Measurements from ENCODE around the gene CUL4B. TPM values are rescaled to one million over a fixed set of nuclear protein-coding genes. Genes with fewer than 3 reads are reported as not detected.
A peak's percentile ranks its signal among the peaks of the same experiment; 100 is the strongest.

The CUL4B gene
- total and polyA plus RNA-seq, 10 donors, result 19.6 to 60.1 (median 41.0) TPM

GRCh38 chrX:120486786-120487185, 74.0 kb downstream of the CUL4B start:
- DNase-seq, result no peak
- intact Hi-C loops (cut with DNase I; ENCODE audit: low total_unique reads), result no loop called here
- H3K4me3 ChIP-seq, result no peak overlapping the region
- no peaks in the 10 kb centered on the region for H3K27me3 ChIP-seq (replicated peaks in 1 of 7)
- H3K4me1 ChIP-seq, result peaks cover 0 to 27% (median 7%) of the 10 kb centered on the region in 6 donors
- TF ChIP-seq CTCF (IDR thresholded peaks at IDR 0.05 in 8 of 11, conservative IDR thresholded peaks at IDR 0.05 in 3 of 11), result no peak
- TF ChIP-seq POLR2AphosphoS5 (IDR thresholded peaks at IDR 0.05), result no peak
- no peak for TF ChIP-seq POLR2A (IDR thresholded peaks at IDR 0.05)
- H3K9me3 ChIP-seq, result no peaks in the 10 kb centered on the region
- 33 to 64% (median 52%) methylated on average over 9 of the region's 9 CpGs for WGBS, 5 donors
- H3K36me3 ChIP-seq, result no peaks in the 10 kb centered on the region
- peak overlapping the region in 3 of 8 donors; percentile 87 for H3K27ac ChIP-seq

GRCh38 chrX:120485638-120486520, 74.9 kb downstream of the CUL4B start:
- intact Hi-C loops (cut with DNase I; ENCODE audit: low total_unique reads), result no loop called here
- Histone ChIP-seq H3K4me1 (peaks cover 0 to 27% (median 7%) of the 10 kb centered on the region in 6 donors), H3K27ac (peak overlapping the region; percentile 76 to 91 (median 87)), H3K4me3 (peak overlapping the region; percentile 32 to 73 (median 44)), H3K9me3 (no peaks in the 10 kb centered on the region), H3K36me3 (no peaks in the 10 kb centered on the region), H3K27me3 (replicated peaks in 1 of 7) (no peaks in the 10 kb centered on the region)
- TF ChIP-seq POLR2AphosphoS5 (IDR thresholded peaks at IDR 0.05), result peak; percentile 70 to 83 (median 82)
- no peak for TF ChIP-seq POLR2A (IDR thresholded peaks at IDR 0.05)
- peak in 9 of 11 experiments; percentile 17 to 61 (median 54) for TF ChIP-seq CTCF (IDR thresholded peaks at IDR 0.05 in 8 of 11, conservative IDR thresholded peaks at IDR 0.05 in 3 of 11)
- peak; percentile 89 for DNase-seq
- 0 to 31% (median 5%) methylated on average over 18 to 39 of the region's 39 CpGs for WGBS, 5 donors

GRCh38 chrX:120485315-120485637, 75.5 kb downstream of the CUL4B start:
- intact Hi-C loops (cut with DNase I; ENCODE audit: low total_unique reads), result no loop called here
- no peak for DNase-seq
- TF ChIP-seq POLR2A (IDR thresholded peaks at IDR 0.05) (no peak), POLR2AphosphoS5 (IDR thresholded peaks at IDR 0.05) (no peak), CTCF (IDR thresholded peaks at IDR 0.05 in 8 of 11, conservative IDR thresholded peaks at IDR 0.05 in 3 of 11) (no peak)
- Histone ChIP-seq H3K4me3 (peak overlapping the region; percentile 32 to 73 (median 44)), H3K27ac (peak overlapping the region; percentile 76 to 91 (median 87)), H3K9me3 (no peaks in the 10 kb centered on the region), H3K27me3 (replicated peaks in 1 of 7) (no peaks in the 10 kb centered on the region), H3K4me1 (peaks cover 0 to 27% (median 7%) of the 10 kb centered on the region in 6 donors), H3K36me3 (no peaks in the 10 kb centered on the region)
- WGBS, 5 donors, result 54 to 89% (median 65%) methylated on average over 3 of the region's 3 CpGs

GRCh38 chrX:120477453-120477852, 83.3 kb downstream of the CUL4B start:
- DNase-seq, result no peak
- WGBS, 5 donors, result 78 to 94% (median 86%) methylated on average over 3 of the region's 3 CpGs
- TF ChIP-seq CTCF (IDR thresholded peaks at IDR 0.05 in 8 of 11, conservative IDR thresholded peaks at IDR 0.05 in 3 of 11) (no peak), POLR2A (IDR thresholded peaks at IDR 0.05) (no peak), POLR2AphosphoS5 (IDR thresholded peaks at IDR 0.05) (no peak)
- no peaks in the 10 kb centered on the region for H3K9me3 ChIP-seq
- H3K36me3 ChIP-seq, result no peaks in the 10 kb centered on the region
- H3K4me3 ChIP-seq, result no peak overlapping the region
- H3K27me3 ChIP-seq (replicated peaks in 1 of 7), result no peaks in the 10 kb centered on the region
- no peaks in the 10 kb centered on the region for H3K4me1 ChIP-seq
- intact Hi-C loops (cut with DNase I; ENCODE audit: low total_unique reads), result no loop called here
- H3K27ac ChIP-seq, result no peak overlapping the region
